ENCODE measurements around the gene ARHGEF26.

DNA sequence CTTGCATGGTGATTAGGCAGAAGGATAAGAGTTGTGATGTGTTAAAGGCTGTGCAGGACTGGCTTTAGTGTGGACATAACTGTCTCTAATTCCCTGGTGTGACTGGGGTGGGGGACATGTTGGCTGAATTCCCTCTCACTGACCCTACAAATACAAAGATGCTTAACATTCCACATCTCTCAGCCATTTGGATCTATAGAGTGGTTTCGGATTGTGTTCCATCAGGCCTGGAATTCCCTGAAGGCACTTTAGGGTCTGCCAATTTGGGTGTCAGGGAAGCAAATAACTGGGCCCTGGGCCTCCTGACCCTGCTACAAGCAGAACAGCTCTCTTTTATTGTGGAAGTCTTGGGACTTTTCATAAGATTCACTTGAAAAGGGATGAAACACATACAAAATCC is 56.2 kb downstream of the ARHGEF26 start:
- no peak for TF ChIP-seq GATA2 (IDR thresholded peaks at IDR 0.05; ENCODE audit: low read depth, low read length)
- no peak for TF ChIP-seq GATA3 (IDR thresholded peaks at IDR 0.05; ENCODE audit: low read depth, low read length)

Measured in SH-SY5Y (cell line).